Body of pancreas (tissue), 4 donors: ENCODE measurements around the gene LCN12.

Experiments
- CTCF ChIP-seq, 7 experiments: fragments of 450-650 bp in 4 of 7; fragments of 200-600 bp in 3 of 7; sonication (generic) in 3 of 7; IDR thresholded peaks; one replicate each; pipeline ENCODE4 v1.5.1; 2016 to 2019; ENCODE audit warnings: antibody characterized with exemption in 7 of 7
- POLR2A ChIP-seq, 3 donors: fragments of 450-650 bp; IDR thresholded peaks; one replicate each; pipeline ENCODE4 v1.6.1; 2016; ENCODE audit warnings: antibody characterized with exemption in 3 of 3, mild to moderate bottlenecking in 2 of 3

GRCh38 chr9:136913701-136914438 is 38.2 kb upstream of the LCN12 start:
- TF ChIP-seq CTCF (IDR thresholded peaks at IDR 0.05), result no peak
- no peak for TF ChIP-seq POLR2A (IDR thresholded peaks at IDR 0.05)
